Prostate gland (tissue), 2 donors: Measurements from ENCODE around the gene MCHR1.

Experiments
- CTCF ChIP-seq, 4 experiments: fragments of 200-600 bp in 2 of 4; fragments of 450-650 bp in 2 of 4; sonication (generic) in 2 of 4; IDR thresholded peaks; 1 replicate in 3 of 4; 2 replicates in 1 of 4; pipeline ENCODE4 v1.5.1; 2016 to 2019; ENCODE audit warnings: antibody characterized with exemption in 4 of 4, mild to moderate bottlenecking in 2 of 4, moderate library complexity in 2 of 4
- POLR2A ChIP-seq: fragments of 450-650 bp; IDR thresholded peaks from one replicate; pipeline ENCODE4 v1.6.1; 2016; ENCODE audit warnings: antibody characterized with exemption, mild to moderate bottlenecking
- POLR2AphosphoS5 ChIP-seq: sonication (generic); formaldehyde crosslinking; IDR thresholded peaks from one replicate; pipeline ENCODE4 v1.6.1; 2017; ENCODE audit warnings: antibody characterized with exemption

DNA sequence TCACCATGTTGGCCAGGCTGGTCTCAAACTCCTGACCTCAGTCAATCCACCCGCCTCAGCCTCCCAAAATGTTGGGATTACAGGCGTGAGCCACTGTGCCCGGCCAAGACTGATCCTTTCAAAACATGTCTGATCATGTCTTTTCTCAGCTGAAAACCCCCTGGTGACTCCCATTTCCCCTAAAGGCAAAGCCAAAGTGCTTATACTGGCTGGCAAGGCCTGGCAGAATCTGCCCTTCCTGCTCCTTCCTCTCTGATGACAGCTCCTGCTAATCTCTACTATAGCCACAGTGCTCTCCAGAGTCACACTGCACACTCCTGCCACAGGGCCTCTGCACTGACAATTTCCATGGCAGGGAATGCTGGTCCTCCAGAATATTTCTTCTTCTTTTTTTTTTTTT is 2.6 kb upstream of the MCHR1 start:
- TF ChIP-seq CTCF (IDR thresholded peaks at IDR 0.05) (no peak), POLR2A (no peak), POLR2AphosphoS5 (no peak)
